Prostate gland (tissue), 2 donors: Measurements from ENCODE around the gene DMGDH.

Experiments used
- POLR2A ChIP-seq: fragments of 450-650 bp; IDR thresholded peaks from one replicate; pipeline ENCODE4 v1.6.1; 2016; ENCODE audit warnings: antibody characterized with exemption, mild to moderate bottlenecking
- POLR2AphosphoS5 ChIP-seq: sonication (generic); formaldehyde crosslinking; IDR thresholded peaks from one replicate; pipeline ENCODE4 v1.6.1; 2017; ENCODE audit warnings: antibody characterized with exemption
- TF ChIP-seq, protein P1 (sequence below), 4 experiments: fragments of 200-600 bp in 2 of 4; fragments of 450-650 bp in 2 of 4; sonication (generic) in 2 of 4; IDR thresholded peaks; 1 replicate in 3 of 4; 2 replicates in 1 of 4; pipeline ENCODE4 v1.5.1; 2016 to 2019; ENCODE audit warnings: antibody characterized with exemption in 4 of 4, mild to moderate bottlenecking in 2 of 4, moderate library complexity in 2 of 4

DNA sequence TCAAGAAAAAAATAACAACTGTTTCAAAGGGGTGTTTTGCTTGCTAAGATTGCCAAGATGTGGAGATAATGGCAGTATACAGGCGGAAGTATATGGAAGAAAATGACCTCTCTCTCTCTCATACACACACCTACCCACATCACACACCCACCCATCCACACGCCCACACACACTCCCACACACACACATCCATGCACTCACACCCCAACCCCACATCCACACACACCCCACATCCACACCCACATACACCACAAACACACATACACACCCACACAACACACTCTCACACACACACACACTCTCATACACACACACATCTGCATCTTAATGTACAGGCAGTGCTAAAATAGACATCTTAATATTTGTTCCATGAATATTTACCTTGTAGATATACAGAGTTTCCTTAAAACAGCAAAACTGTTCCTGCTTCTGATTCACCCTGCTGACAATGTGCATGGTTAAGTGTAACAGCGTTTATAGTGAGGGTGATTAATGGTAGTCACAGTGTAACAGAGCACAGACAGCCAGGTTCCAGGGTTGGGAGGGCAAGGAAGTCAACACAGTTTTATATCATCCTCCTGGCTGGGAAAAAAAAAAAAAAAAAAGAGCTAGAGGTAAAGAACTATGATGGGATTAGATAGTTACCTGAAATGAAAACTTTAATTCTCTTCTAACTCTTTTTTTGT lies 8.3 kb upstream of the DMGDH start:
- TF ChIP-seq, protein P1, sequence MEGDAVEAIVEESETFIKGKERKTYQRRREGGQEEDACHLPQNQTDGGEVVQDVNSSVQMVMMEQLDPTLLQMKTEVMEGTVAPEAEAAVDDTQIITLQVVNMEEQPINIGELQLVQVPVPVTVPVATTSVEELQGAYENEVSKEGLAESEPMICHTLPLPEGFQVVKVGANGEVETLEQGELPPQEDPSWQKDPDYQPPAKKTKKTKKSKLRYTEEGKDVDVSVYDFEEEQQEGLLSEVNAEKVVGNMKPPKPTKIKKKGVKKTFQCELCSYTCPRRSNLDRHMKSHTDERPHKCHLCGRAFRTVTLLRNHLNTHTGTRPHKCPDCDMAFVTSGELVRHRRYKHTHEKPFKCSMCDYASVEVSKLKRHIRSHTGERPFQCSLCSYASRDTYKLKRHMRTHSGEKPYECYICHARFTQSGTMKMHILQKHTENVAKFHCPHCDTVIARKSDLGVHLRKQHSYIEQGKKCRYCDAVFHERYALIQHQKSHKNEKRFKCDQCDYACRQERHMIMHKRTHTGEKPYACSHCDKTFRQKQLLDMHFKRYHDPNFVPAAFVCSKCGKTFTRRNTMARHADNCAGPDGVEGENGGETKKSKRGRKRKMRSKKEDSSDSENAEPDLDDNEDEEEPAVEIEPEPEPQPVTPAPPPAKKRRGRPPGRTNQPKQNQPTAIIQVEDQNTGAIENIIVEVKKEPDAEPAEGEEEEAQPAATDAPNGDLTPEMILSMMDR (IDR thresholded peaks at IDR 0.05): no peak
- TF ChIP-seq POLR2AphosphoS5 (no peak), POLR2A (no peak)
